OCI-LY7 (cell line): ENCODE data around the gene PRKAG2. TPM values are rescaled to one million over a fixed set of nuclear protein-coding genes. Genes with fewer than 3 reads are reported as not detected.

Experiments used
- BruUV-seq: library from RNA; stranded (reverse); fragments of 400-500 nt; replicated peaks from 2 replicates; lab custom pipeline; 2021; lab: Mats Ljungman, UMichigan
- CTCF ChIA-PET: fragments of 300-600 bp; sonication (Branson Sonifier 250); formaldehyde crosslinking; loops from one replicate; lab custom pipeline; 2022; ENCODE audit warnings: antibody characterized with exemption; ENCODE audit not compliant: unreplicated experiment; lab: Charles Lee
- POLR2A ChIA-PET: fragments of 300-600 bp; sonication (Branson Sonifier 250); formaldehyde crosslinking; loops from one replicate; lab custom pipeline; 2022; ENCODE audit warnings: antibody characterized with exemption; lab: Charles Lee
- DNase-seq: peaks from one replicate; pipeline ENCODE4 v3.0.0-alpha.2; 2015; ENCODE audit warnings: low spot score
- H2AFZ ChIP-seq: fragments of 200-600 bp; sonication (generic), shearing (Covaris generic); 2 replicates; pipeline ENCODE4 v1.6.1; 2014; ENCODE audit warnings: mild to moderate bottlenecking, antibody characterized with exemption, low read length, moderate library complexity
- H3K27ac ChIP-seq: fragments of 200-600 bp; sonication (generic); 2 replicates; pipeline ENCODE4 v1.5.1; 2014; ENCODE audit warnings: mixed run types, low read depth, mild to moderate bottlenecking, moderate library complexity, low read length, inconsistent platforms; ENCODE audit not compliant: poor library complexity, severe bottlenecking
- H3K36me3 ChIP-seq: fragments of 200-600 bp; sonication (generic); 2 replicates; pipeline ENCODE4 v1.6.1; 2014; ENCODE audit warnings: mild to moderate bottlenecking, antibody characterized with exemption, low read length, moderate library complexity, mixed read lengths; ENCODE audit not compliant: insufficient read depth
- H3K4me1 ChIP-seq: fragments of 200-600 bp; sonication (generic); 2 replicates; pipeline ENCODE4 v1.5.1; 2014; ENCODE audit warnings: mild to moderate bottlenecking, low read length; ENCODE audit not compliant: insufficient read depth, poor library complexity, severe bottlenecking
- H3K4me2 ChIP-seq: fragments of 200-600 bp; sonication (generic); 2 replicates; pipeline ENCODE4 v1.6.1; 2014; ENCODE audit warnings: mild to moderate bottlenecking, low read length
- H3K4me3 ChIP-seq: fragments of 200-600 bp; sonication (generic); 2 replicates; pipeline ENCODE4 v1.5.1; 2014; ENCODE audit warnings: mild to moderate bottlenecking, low read depth, low read length; ENCODE audit not compliant: poor library complexity, severe bottlenecking
- H3K79me2 ChIP-seq: fragments of 200-600 bp; sonication (generic); 2 replicates; pipeline ENCODE4 v1.6.1; 2016; ENCODE audit warnings: low read depth, mild to moderate bottlenecking, low read length, moderate library complexity, mixed read lengths; ENCODE audit not compliant: insufficient read depth
- H3K9me2 ChIP-seq: fragments of 200-600 bp; sonication (generic); 2 replicates; pipeline ENCODE4 v1.6.1; 2016; ENCODE audit warnings: mild to moderate bottlenecking, low read length, mixed read lengths; ENCODE audit not compliant: insufficient read depth
- H3K9me3 ChIP-seq: fragments of 200-600 bp; sonication (generic); 2 replicates; pipeline ENCODE4 v1.6.1; 2014; ENCODE audit warnings: mild to moderate bottlenecking, mixed run types, low read length, mixed read lengths
- H4K20me1 ChIP-seq: fragments of 200-600 bp; sonication (generic); 2 replicates; pipeline ENCODE4 v1.6.1; 2014; ENCODE audit warnings: mild to moderate bottlenecking, antibody characterized with exemption, low read length, moderate library complexity, mixed read lengths; ENCODE audit not compliant: insufficient read depth
- CTCF ChIP-seq: fragments of 200-600 bp; sonication (generic); conservative IDR thresholded peaks from 2 replicates; pipeline ENCODE4 v1.5.1; 2014; ENCODE audit warnings: mild to moderate bottlenecking, antibody characterized with exemption, low read length, moderate library complexity, mixed read lengths
- EZH2phosphoT487 ChIP-seq: fragments of 200-600 bp; sonication (generic); IDR thresholded peaks from 2 replicates; pipeline ENCODE4 v1.6.1; 2018; ENCODE audit warnings: low read depth, borderline replicate concordance, mild to moderate bottlenecking, mixed run types, antibody characterized with exemption, low read length, moderate library complexity, mixed read lengths
- intact Hi-C: fragments of 100-400 bp; cut with micrococcal nuclease; formaldehyde crosslinking; loops from one replicate; pipeline ENCODE4 v1.10.0; 2022; ENCODE audit not compliant: unreplicated experiment
- total RNA-seq, 2 experiments: library from RNA; depleted of rRNA in 1 of 2; stranded (reverse); fragments of >200 nt in 1 of 2; shearing (Covaris generic) in 1 of 2; gene quantifications; 2 replicates each; pipeline ENCODE4 v1.2.3, GENCODE V29; 2014 to 2022

Gene PRKAG2
- total RNA-seq, 2 experiments from 2014 or later: 1.2 to 5.1 TPM

GRCh38 chr7:151873402-151873965, 3.4 kb downstream of the PRKAG2 start:
- no peaks in the 10 kb centered on the region for H3K79me2 ChIP-seq
- H2AFZ ChIP-seq: no peak overlapping the region
- H3K4me1 ChIP-seq: no peaks in the 10 kb centered on the region
- ChIA-PET CTCF (no interaction called here), POLR2A (no interaction called here)
- intact Hi-C loops: no loop called here
- H3K4me2 ChIP-seq: no peak overlapping the region
- no peak for TF ChIP-seq EZH2phosphoT487
- TF ChIP-seq CTCF: no peak
- no peaks in the 10 kb centered on the region for H3K36me3 ChIP-seq
- no peak overlapping the region for H3K4me3 ChIP-seq
- H3K9me2 ChIP-seq: no peaks in the 10 kb centered on the region
- H3K9me3 ChIP-seq: no peaks in the 10 kb centered on the region
- BruUV-seq: no TSS peak
- DNase-seq: no peak
- H3K27ac ChIP-seq: no peak overlapping the region
- no peaks in the 10 kb centered on the region for H4K20me1 ChIP-seq

GRCh38 chr7:151872531-151873401, 4.1 kb downstream of the PRKAG2 start:
- no peak for TF ChIP-seq EZH2phosphoT487
- no peak for TF ChIP-seq CTCF
- no peaks in the 10 kb centered on the region for H3K36me3 ChIP-seq
- ChIA-PET POLR2A (no interaction called here), CTCF (no interaction called here)
- intact Hi-C loops: no loop called here
- H4K20me1 ChIP-seq: no peaks in the 10 kb centered on the region
- H3K4me3 ChIP-seq: no peak overlapping the region
- H2AFZ ChIP-seq: no peak overlapping the region
- no TSS peak for BruUV-seq
- H3K27ac ChIP-seq: no peak overlapping the region
- no peaks in the 10 kb centered on the region for H3K4me1 ChIP-seq
- no peak for DNase-seq
- H3K9me3 ChIP-seq: no peaks in the 10 kb centered on the region
- H3K9me2 ChIP-seq: no peaks in the 10 kb centered on the region
- H3K4me2 ChIP-seq: no peak overlapping the region
- no peaks in the 10 kb centered on the region for H3K79me2 ChIP-seq

- H3K4me2 ChIP-seq: no peak overlapping the region
- intact Hi-C loops: no loop called here
- H3K36me3 ChIP-seq: no peaks in the 10 kb centered on the region
- DNase-seq: no peak
- H3K9me2 ChIP-seq: no peaks in the 10 kb centered on the region
- ChIA-PET POLR2A (no interaction called here), CTCF (no interaction called here)
- no peak overlapping the region for H3K27ac ChIP-seq
- H3K4me1 ChIP-seq: no peaks in the 10 kb centered on the region
- TF ChIP-seq EZH2phosphoT487: no peak
- no peak for TF ChIP-seq CTCF
- no peak overlapping the region for H2AFZ ChIP-seq
- H3K9me3 ChIP-seq: no peaks in the 10 kb centered on the region
- no peak overlapping the region for H3K4me3 ChIP-seq
- no peaks in the 10 kb centered on the region for H4K20me1 ChIP-seq
- no TSS peak for BruUV-seq
- H3K79me2 ChIP-seq: no peaks in the 10 kb centered on the region
Measured at GRCh38 chr7:151871904-151872303, 5.0 kb downstream of the PRKAG2 start.
